SU-DHL-6 (cell line): ENCODE data around the gene LRP1.

Experiments
- H2AFZ ChIP-seq: fragments of 200-600 bp; sonication (generic); 2 replicates; pipeline ENCODE4 v1.6.1; 2014; ENCODE audit warnings: low read depth, mild to moderate bottlenecking, moderate library complexity, mixed read lengths, antibody characterized with exemption, low read length; ENCODE audit not compliant: severe bottlenecking
- H3F3A ChIP-seq: fragments of 200-600 bp; shearing (Covaris generic); 2 replicates; pipeline ENCODE4 v1.6.0; 2016; ENCODE audit warnings: antibody characterized with exemption, mild to moderate bottlenecking; ENCODE audit not compliant: insufficient read depth
- H3K27ac ChIP-seq: fragments of 200-600 bp; sonication (generic); 2 replicates; pipeline ENCODE4 v1.5.1; 2016; ENCODE audit warnings: low read depth, mild to moderate bottlenecking, low read length, moderate library complexity, mixed read lengths
- H3K27me3 ChIP-seq: fragments of 200-600 bp; sonication (generic), shearing (Covaris generic); 2 replicates; pipeline ENCODE4 v1.6.0; 2014; ENCODE audit warnings: mild to moderate bottlenecking, low read length
- H3K36me3 ChIP-seq: fragments of 200-600 bp; sonication (generic); 2 replicates; pipeline ENCODE4 v1.6.1; 2014; ENCODE audit warnings: mild to moderate bottlenecking, low read length, mixed read lengths
- H3K4me2 ChIP-seq: fragments of 300-600, 200-600 bp; shearing (Covaris generic), sonication (generic); 2 replicates; pipeline ENCODE4 v1.6.0; 2014; ENCODE audit warnings: low read length, low read depth, mild to moderate bottlenecking; ENCODE audit not compliant: poor library complexity, severe bottlenecking
- H3K4me3 ChIP-seq: fragments of 200-600 bp; sonication (generic); 2 replicates; pipeline ENCODE4 v1.5.1; 2014; ENCODE audit warnings: antibody characterized with exemption, low read length, mild to moderate bottlenecking, mixed read lengths; ENCODE audit not compliant: insufficient read depth, poor library complexity, severe bottlenecking
- H3K79me2 ChIP-seq: fragments of 200-600 bp; sonication (generic); 2 replicates; pipeline ENCODE4 v1.6.1; 2014; ENCODE audit warnings: mild to moderate bottlenecking, low read length, moderate library complexity; ENCODE audit not compliant: insufficient read depth
- H3K9ac ChIP-seq: fragments of 200-600 bp; sonication (generic); 2 replicates; pipeline ENCODE4 v1.7.0; 2014; ENCODE audit warnings: mild to moderate bottlenecking, low read length
- H3K9me2 ChIP-seq: fragments of 200-600 bp; sonication (generic); replicated peaks from 2 replicates; pipeline ENCODE4 v1.6.1; 2014; ENCODE audit warnings: low read length; ENCODE audit not compliant: insufficient read depth
- H3K9me3 ChIP-seq: fragments of 200-600 bp; sonication (generic); 2 replicates; pipeline ENCODE4 v1.6.1; 2014; ENCODE audit warnings: low read length, mixed read lengths; ENCODE audit not compliant: insufficient read depth
- H4K20me1 ChIP-seq: fragments of 200-600 bp; sonication (generic); 2 replicates; pipeline ENCODE4 v1.6.1; 2014; ENCODE audit warnings: low read depth, mild to moderate bottlenecking, antibody characterized with exemption, low read length, moderate library complexity, mixed read lengths
- CTCF ChIP-seq: fragments of 200-600 bp; sonication (generic); IDR thresholded peaks from one replicate; pipeline ENCODE4 v1.5.1; 2017; ENCODE audit warnings: antibody characterized with exemption, mild to moderate bottlenecking, low read length, moderate library complexity; ENCODE audit not compliant: insufficient read depth, poor library complexity, severe bottlenecking
- EZH2phosphoT487 ChIP-seq: fragments of 200-600 bp; sonication (generic), shearing (Covaris generic); conservative IDR thresholded peaks from 2 replicates; pipeline ENCODE4 v1.6.1; 2018; ENCODE audit warnings: mild to moderate bottlenecking, antibody characterized with exemption, low read length, moderate library complexity, mixed read lengths

Gene LRP1

GRCh38 chr12:57105011-57105753 is 23.1 kb upstream of the LRP1 start:
- H2AFZ ChIP-seq = no peak overlapping the region
- H3K9me2 ChIP-seq = no peaks in the 10 kb centered on the region
- no peak overlapping the region for H3K4me3 ChIP-seq
- no peaks in the 10 kb centered on the region for H3K9me3 ChIP-seq
- H3K36me3 ChIP-seq = 0 out of 2 replicates have a peak, but pooled peaks cover 2% of the 10 kb centered on the region
- no peaks in the 10 kb centered on the region for H3K27me3 ChIP-seq
- TF ChIP-seq CTCF (no peak), EZH2phosphoT487 (no peak)
- no peak overlapping the region for H3K27ac ChIP-seq
- no peak overlapping the region for H3K4me2 ChIP-seq
- H3F3A ChIP-seq = 0 out of 2 replicates have a peak, but pooled peaks cover 3% of the 10 kb centered on the region
- H4K20me1 ChIP-seq = no peaks in the 10 kb centered on the region
- H3K79me2 ChIP-seq = peaks cover 25% of the 10 kb centered on the region
- H3K9ac ChIP-seq = no peak overlapping the region

DNA sequence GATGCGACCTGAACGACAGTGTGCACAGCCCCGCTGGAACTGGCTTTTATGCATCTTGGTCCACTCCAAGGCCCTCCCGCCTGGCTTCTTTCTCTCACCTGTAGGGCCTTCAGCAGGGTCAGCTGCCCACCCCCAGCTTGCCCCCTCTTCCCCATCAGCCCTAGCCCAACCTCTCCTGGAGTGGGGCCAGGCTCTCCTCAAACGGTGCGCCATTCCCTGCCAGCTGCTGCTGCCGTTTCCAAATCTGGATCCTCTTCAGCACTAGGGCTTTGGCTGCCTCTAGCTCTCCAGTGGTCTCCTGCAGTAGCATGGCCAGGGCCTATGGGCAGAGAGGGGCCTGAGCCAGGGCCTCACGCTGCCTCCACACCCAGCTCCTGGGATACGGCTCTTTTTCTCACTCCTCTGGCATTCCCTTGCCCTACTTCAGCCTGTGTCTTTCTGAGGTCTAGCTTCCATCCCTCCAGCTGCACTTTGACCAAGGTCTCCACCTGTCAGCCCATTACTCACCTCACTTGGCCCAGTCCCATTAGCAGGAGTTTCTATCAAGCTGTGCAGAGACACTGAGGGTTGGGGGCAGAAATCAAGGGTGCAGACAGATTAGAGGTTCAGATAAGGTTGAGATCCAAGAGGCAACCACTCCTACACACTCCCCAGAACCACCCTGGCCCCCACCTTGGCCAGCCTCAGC is 22.1 kb upstream of the LRP1 start:
- Histone ChIP-seq H3K36me3 (0 out of 2 replicates have a peak, but pooled peaks cover 2% of the 10 kb centered on the region), H3K27ac (no peak overlapping the region), H3K4me3 (no peak overlapping the region), H3K4me2 (no peak overlapping the region), H3K9me2 (no peaks in the 10 kb centered on the region), H3K27me3 (no peaks in the 10 kb centered on the region), H3K79me2 (peaks cover 33% of the 10 kb centered on the region), H3K9me3 (no peaks in the 10 kb centered on the region), H2AFZ (no peak overlapping the region), H3K9ac (no peak overlapping the region), H3F3A (0 out of 2 replicates have a peak, but pooled peaks cover 3% of the 10 kb centered on the region), H4K20me1 (no peaks in the 10 kb centered on the region)
- no peak for TF ChIP-seq EZH2phosphoT487

DNA sequence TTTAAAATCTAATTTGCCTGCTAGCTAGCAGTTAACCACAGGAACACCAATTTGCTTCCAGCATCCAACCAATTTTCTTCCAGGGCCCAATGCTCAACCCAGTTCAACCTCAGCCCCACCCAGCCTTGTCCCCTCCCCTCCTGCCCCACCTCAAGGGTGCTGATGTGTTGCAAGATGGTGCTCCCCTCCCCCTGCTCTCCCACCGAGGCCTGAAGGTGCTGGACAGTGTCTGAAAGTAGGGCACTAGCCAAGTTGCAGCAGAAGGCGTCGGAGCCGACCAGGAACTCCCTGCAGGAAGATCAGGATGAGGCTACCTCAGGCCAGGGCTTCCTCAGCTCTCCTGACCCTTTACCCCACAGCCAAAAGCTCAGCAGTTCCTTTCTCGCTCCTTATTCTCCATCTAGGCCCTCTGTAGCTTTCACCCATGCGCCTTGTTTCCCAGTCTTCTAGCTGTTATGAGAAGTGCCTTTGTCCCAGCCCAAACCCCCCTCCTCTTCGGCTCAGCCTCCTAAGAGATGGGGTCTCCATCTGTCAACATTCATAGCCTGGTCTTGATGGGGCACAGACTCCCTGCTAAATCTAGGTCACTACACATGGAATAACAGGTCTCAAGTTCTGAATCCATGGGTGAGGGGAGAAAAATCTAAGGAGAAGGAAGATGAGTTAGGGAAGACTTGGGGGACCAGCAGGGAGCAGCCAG is 20.7 kb upstream of the LRP1 start:
- TF ChIP-seq CTCF = no peak
- TF ChIP-seq EZH2phosphoT487 = no peak
- 0 out of 2 replicates have a peak, but pooled peaks cover 2% of the 10 kb centered on the region for H3K36me3 ChIP-seq

More for the DNA sequence above, 20.7 kb upstream of the LRP1 start:
- no peak overlapping the region for H3K4me3 ChIP-seq
- H3K27me3 ChIP-seq = no peaks in the 10 kb centered on the region
- H3K4me2 ChIP-seq = no peak overlapping the region
- no peaks in the 10 kb centered on the region for H3K9me3 ChIP-seq
- H3K9me2 ChIP-seq = no peaks in the 10 kb centered on the region
- no peak overlapping the region for H3K9ac ChIP-seq
- H4K20me1 ChIP-seq = no peaks in the 10 kb centered on the region
- H2AFZ ChIP-seq = no peak overlapping the region
- no peak overlapping the region for H3K27ac ChIP-seq
- H3K79me2 ChIP-seq = peaks cover 37% of the 10 kb centered on the region
- 0 out of 2 replicates have a peak, but pooled peaks cover 3% of the 10 kb centered on the region for H3F3A ChIP-seq
